Naive thymus-derived CD8-positive, alpha-beta T cell (primary cell): ENCODE results near the gene CKMT2. TPM values are rescaled to one million over a fixed set of nuclear protein-coding genes. Genes with fewer than 3 reads are reported as not detected.

Experiments used
- ATAC-seq, 2 donors: fragments of 150-1000 bp; cut with Tn5 transposase in 1 of 2; sonication (Bioruptor Pico), chemical (Tn5 transposase) in 1 of 2; 1 replicate in 1 of 2; 2 replicates in 1 of 2; pipeline ENCODE4 v1.10.0; 2021; ENCODE audit warnings: mild to moderate bottlenecking in 2 of 2, moderate library complexity in 2 of 2
- POLR2A ChIA-PET: fragments of 350-600 bp; sonication (Branson Sonifier 250); formaldehyde crosslinking; loops from one replicate; lab custom pipeline; 2021; ENCODE audit warnings: antibody characterized with exemption; lab: Charles Lee
- DNase-seq, 10 donors: peaks; one replicate each; pipeline versions ENCODE4 v3.0.0 to v3.0.0-alpha.2; 2020 to 2022
- H3K27ac Mint-ChIP-seq, 10 donors: one replicate each; pipeline ENCODE4 v1.8.0; 2020 to 2022; ENCODE audit warnings: mild to moderate bottlenecking in 10 of 10, mixed read lengths in 10 of 10, moderate library complexity in 4 of 10, inconsistent platforms in 1 of 10
- H3K27me3 Mint-ChIP-seq, 5 donors: one replicate each; pipeline ENCODE4 v1.8.0; 2021 to 2022; ENCODE audit warnings: mixed read lengths in 5 of 5
- H3K36me3 Mint-ChIP-seq, 3 donors: one replicate each; pipeline ENCODE4 v1.8.0; 2020 to 2022; ENCODE audit warnings: mixed read lengths in 3 of 3, mild to moderate bottlenecking in 2 of 3, inconsistent platforms in 1 of 3
- H3K4me1 Mint-ChIP-seq, 4 donors: one replicate each; pipeline ENCODE4 v1.8.0; 2021 to 2022; ENCODE audit warnings: mixed read lengths in 4 of 4
- H3K4me3 Mint-ChIP-seq, 10 donors: one replicate each; pipeline ENCODE4 v1.8.0; 2020 to 2022; ENCODE audit warnings: mild to moderate bottlenecking in 10 of 10, mixed read lengths in 10 of 10, moderate library complexity in 6 of 10, inconsistent platforms in 1 of 10
- H3K9me3 Mint-ChIP-seq, 9 donors: one replicate each; pipeline ENCODE4 v1.8.0; 2020 to 2022; ENCODE audit warnings: mixed read lengths in 9 of 9, mild to moderate bottlenecking in 3 of 9, inconsistent platforms in 1 of 9, moderate library complexity in 1 of 9
- polyA plus RNA-seq, 3 donors: library from polyadenylated mRNA; unstranded; fragments of 300-500 nt; fragmentation: Illumina TruSeq; gene quantifications; one replicate each; pipeline ENCODE4 v1.2.3, GENCODE V29; 2021
- total RNA-seq, 8 experiments: library from RNA in 2 of 8; stranded (reverse) in 2 of 8; gene quantifications; one replicate each; pipeline ENCODE4 v1.2.3 and lab custom pipeline; 2021 to 2026

Gene CKMT2
- total and polyA plus RNA-seq, 5 experiments from 2014 or later = 0.78 TPM; not detected in 4

DNA sequence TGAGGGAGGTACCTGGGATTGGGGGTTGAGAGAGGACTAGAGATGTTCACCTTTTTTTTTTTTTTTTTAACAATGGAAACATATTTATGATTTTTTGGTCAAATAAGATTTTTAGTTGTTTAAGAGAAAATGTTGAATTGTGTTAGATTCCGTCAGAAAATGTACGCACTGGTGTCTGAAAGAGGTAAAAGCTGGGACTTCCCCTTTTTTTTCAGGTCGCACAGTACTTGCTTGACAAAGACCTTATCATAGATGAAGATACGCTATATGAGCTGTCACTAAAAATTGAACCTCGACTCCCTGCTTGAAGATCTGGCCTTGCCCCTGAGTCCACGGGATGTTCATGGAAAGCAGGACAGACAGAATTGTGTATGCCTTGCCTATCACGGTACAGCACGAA is 7.7 kb upstream of the CKMT2 start:
- Mint-ChIP-seq H3K9me3 (no peaks in the 10 kb centered on the region), H3K4me1 (peaks cover 0 to 3% (median 2%) of the 10 kb centered on the region in 4 donors), H3K27me3 (no peaks in the 10 kb centered on the region), H3K36me3 (peaks cover 6 to 59% (median 16%) of the 10 kb centered on the region in 3 donors), H3K4me3 (no peak overlapping the region), H3K27ac (no peak overlapping the region)
- POLR2A ChIA-PET = interaction anchor here (0.7 kb wide), 1 partner anchor 158 kb away, joined by 3 read pairs; no protein-coding TSS in a partner anchor
- DNase-seq (no peak), ATAC-seq (no peak)

DNA sequence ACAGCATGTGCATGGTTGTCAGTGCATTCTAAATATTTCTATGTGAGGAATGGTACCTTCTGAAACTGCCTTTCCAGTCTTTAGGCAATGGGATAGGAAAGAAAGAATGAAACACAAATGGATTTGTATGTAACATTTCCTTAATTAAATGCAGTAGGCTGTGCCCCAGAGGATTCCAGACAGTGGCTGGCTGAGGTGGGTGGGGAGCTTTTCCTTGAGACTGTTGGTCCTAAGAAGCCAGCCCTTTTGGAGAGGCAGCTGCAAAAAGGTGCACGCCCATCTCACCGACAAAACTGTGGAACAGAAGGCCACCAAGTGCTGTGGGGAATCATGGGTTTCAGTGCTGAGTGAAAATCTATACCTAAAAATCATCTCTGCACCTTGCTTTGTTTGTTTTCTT is 6.8 kb upstream of the CKMT2 start:
- Mint-ChIP-seq H3K4me1 (peaks cover 0 to 6% (median 4%) of the 10 kb centered on the region in 4 donors), H3K4me3 (no peak overlapping the region), H3K36me3 (peaks cover 6 to 52% (median 12%) of the 10 kb centered on the region in 3 donors), H3K27me3 (no peaks in the 10 kb centered on the region), H3K9me3 (no peaks in the 10 kb centered on the region), H3K27ac (no peak overlapping the region)
- POLR2A ChIA-PET = no interaction called here
- DNase-seq (no peak), ATAC-seq (no peak)

DNA sequence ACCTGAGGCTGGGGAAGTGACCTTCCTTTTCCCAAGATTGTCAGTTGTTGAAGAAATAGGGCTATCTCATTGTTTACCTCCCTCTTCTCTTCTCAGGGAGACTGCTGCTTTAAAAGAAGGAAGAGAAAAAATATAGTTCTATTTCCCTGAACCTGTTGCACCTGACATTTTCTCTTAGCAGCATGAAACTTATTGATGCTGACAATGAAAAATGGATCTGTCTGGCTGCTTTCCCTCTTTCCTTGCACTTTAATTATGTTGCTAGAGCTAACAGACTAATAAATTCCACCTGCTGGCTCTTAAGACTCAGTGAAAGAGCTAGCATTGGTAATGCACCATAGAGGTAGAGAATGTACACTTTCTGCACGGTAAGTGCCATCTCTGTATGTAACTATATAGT is 6.2 kb upstream of the CKMT2 start:
- Mint-ChIP-seq H3K36me3 (peaks cover 6 to 49% (median 12%) of the 10 kb centered on the region in 3 donors), H3K9me3 (no peaks in the 10 kb centered on the region), H3K27me3 (no peaks in the 10 kb centered on the region), H3K27ac (no peak overlapping the region), H3K4me3 (no peak overlapping the region), H3K4me1 (peaks cover 0 to 6% (median 4%) of the 10 kb centered on the region in 4 donors)
- POLR2A ChIA-PET = no interaction called here
- ATAC-seq (no peak), DNase-seq (no peak)

- Mint-ChIP-seq H3K27me3 (no peaks in the 10 kb centered on the region), H3K36me3 (peaks cover 5 to 39% (median 6%) of the 10 kb centered on the region in 3 donors), H3K4me1 (peaks cover 2 to 9% (median 6%) of the 10 kb centered on the region in 4 donors), H3K27ac (peak overlapping the region in 1 of 10 donors; percentile 27), H3K4me3 (no peak overlapping the region), H3K9me3 (no peaks in the 10 kb centered on the region)
- no peak for DNase-seq
- ATAC-seq = no peak
- POLR2A ChIA-PET = no interaction called here
Observed at GRCh38 chr5:81228084-81228483, 5.0 kb upstream of the CKMT2 start.

DNA sequence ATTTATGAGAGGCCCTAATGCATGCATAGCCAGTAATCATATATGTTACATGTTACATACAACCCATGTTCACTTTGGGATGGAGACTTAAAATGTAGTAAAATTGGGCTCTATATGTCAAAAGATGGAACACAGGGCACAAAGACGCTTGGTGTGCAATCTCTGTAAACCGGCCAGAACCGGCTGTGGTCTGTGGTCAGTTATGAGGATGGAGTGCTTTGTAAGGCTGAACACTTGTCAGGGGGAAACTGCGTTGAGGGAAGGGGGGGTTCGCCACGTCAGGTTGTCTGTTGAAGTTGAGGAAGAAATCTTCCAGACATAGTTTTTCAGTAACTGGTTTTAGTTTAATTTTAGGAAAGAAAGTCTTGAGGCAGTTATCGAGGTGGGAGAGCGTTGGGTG is 2.7 kb upstream of the CKMT2 start:
- no peak overlapping the region for H3K4me3 Mint-ChIP-seq
- no peaks in the 10 kb centered on the region for H3K27me3 Mint-ChIP-seq
- peaks cover 4 to 26% (median 6%) of the 10 kb centered on the region in 3 donors for H3K36me3 Mint-ChIP-seq
- peaks cover 11 to 28% (median 25%) of the 10 kb centered on the region in 4 donors for H3K4me1 Mint-ChIP-seq
- ATAC-seq (no peak), DNase-seq (no peak)
- H3K9me3 Mint-ChIP-seq = no peaks in the 10 kb centered on the region
- POLR2A ChIA-PET = no interaction called here
- H3K27ac Mint-ChIP-seq = peak overlapping the region in 3 of 10 donors; percentile 48 to 63 (median 52)

- Mint-ChIP-seq H3K27me3 (no peaks in the 10 kb centered on the region), H3K4me3 (peak overlapping the region in 3 of 10 donors; percentile 9 to 62 (median 54)), H3K27ac (peak overlapping the region in 1 of 10 donors; percentile 32), H3K36me3 (peaks cover 0 to 6% (median 1%) of the 10 kb centered on the region in 3 donors), H3K4me1 (peaks cover 12 to 29% (median 25%) of the 10 kb centered on the region in 4 donors), H3K9me3 (peaks cover 0 to 2% (median 0%) of the 10 kb centered on the region in 9 donors)
- POLR2A ChIA-PET = no interaction called here
- DNase-seq (no peak), ATAC-seq (no peak)
Observed at GRCh38 chr5:81232464-81233079, 550 bp upstream of the CKMT2 start.

- H3K27ac Mint-ChIP-seq = peak overlapping the region in 2 of 10 donors; percentile 25 to 43
- ATAC-seq (no peak), DNase-seq (no peak)
- peaks cover 0 to 3% (median 0%) of the 10 kb centered on the region in 9 donors for H3K9me3 Mint-ChIP-seq
- no peaks in the 10 kb centered on the region for H3K27me3 Mint-ChIP-seq
- H3K4me1 Mint-ChIP-seq = peaks cover 17 to 29% (median 25%) of the 10 kb centered on the region in 4 donors
- H3K36me3 Mint-ChIP-seq = no peaks in the 10 kb centered on the region
- POLR2A ChIA-PET = no interaction called here
- H3K4me3 Mint-ChIP-seq = peak overlapping the region in 4 of 10 donors; percentile 10 to 35 (median 21)
Observed at GRCh38 chr5:81234299-81234698, 1.2 kb downstream of the CKMT2 start.

DNA sequence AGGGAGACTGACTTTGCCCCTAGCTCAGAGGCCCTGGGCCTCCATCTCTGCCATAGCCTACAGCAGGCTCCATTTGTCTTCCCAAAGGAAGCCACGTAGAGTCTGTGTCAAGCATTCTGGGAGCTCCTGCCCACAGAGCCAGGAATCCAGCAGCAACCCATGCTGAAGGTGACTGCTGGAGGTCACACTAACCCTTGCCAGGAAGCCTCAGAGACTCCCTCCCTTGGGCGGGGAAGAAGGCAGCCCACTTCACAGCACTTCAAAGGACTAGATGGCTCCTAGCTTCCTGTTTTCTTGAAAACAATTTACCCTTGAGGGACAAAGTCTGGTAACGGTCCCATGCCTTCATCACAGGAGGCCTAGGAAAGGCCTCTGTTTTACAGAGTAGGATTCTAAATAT is 1.7 kb downstream of the CKMT2 start:
- DNase-seq = no peak
- Mint-ChIP-seq H3K27me3 (no peaks in the 10 kb centered on the region), H3K9me3 (peaks cover 0 to 3% (median 0%) of the 10 kb centered on the region in 9 donors), H3K4me3 (peak overlapping the region in 2 of 10 donors; percentile 15 to 41), H3K27ac (peak overlapping the region in 4 of 10 donors; percentile 25 to 61 (median 43)), H3K36me3 (no peaks in the 10 kb centered on the region), H3K4me1 (peaks cover 17 to 29% (median 25%) of the 10 kb centered on the region in 4 donors)
- POLR2A ChIA-PET = no interaction called here
- ATAC-seq = peak; percentile 20 to 41

GRCh38 chr5:81235287-81236072 is 2.4 kb downstream of the CKMT2 start:
- no peak for DNase-seq
- Mint-ChIP-seq H3K27me3 (no peaks in the 10 kb centered on the region), H3K4me3 (no peak overlapping the region), H3K9me3 (peaks cover 0 to 3% (median 0%) of the 10 kb centered on the region in 9 donors), H3K4me1 (peaks cover 14 to 29% (median 22%) of the 10 kb centered on the region in 4 donors), H3K36me3 (no peaks in the 10 kb centered on the region), H3K27ac (peak overlapping the region in 4 of 10 donors; percentile 17 to 52 (median 38))
- POLR2A ChIA-PET = interaction anchor here (0.8 kb wide), 1 partner anchor 65 kb away, joined by 3 read pairs; no protein-coding TSS in a partner anchor
- no peak for ATAC-seq

- Mint-ChIP-seq H3K4me1 (peaks cover 11 to 19% (median 16%) of the 10 kb centered on the region in 4 donors), H3K27ac (peak overlapping the region in 2 of 10 donors; percentile 16 to 21), H3K27me3 (no peaks in the 10 kb centered on the region), H3K4me3 (no peak overlapping the region), H3K9me3 (peaks cover 0 to 3% (median 0%) of the 10 kb centered on the region in 9 donors), H3K36me3 (peaks cover 0 to 2% (median 0%) of the 10 kb centered on the region in 3 donors)
- POLR2A ChIA-PET = no interaction called here
- DNase-seq (no peak), ATAC-seq (no peak)
Observed at GRCh38 chr5:81238460-81238859, 5.3 kb downstream of the CKMT2 start.

DNA sequence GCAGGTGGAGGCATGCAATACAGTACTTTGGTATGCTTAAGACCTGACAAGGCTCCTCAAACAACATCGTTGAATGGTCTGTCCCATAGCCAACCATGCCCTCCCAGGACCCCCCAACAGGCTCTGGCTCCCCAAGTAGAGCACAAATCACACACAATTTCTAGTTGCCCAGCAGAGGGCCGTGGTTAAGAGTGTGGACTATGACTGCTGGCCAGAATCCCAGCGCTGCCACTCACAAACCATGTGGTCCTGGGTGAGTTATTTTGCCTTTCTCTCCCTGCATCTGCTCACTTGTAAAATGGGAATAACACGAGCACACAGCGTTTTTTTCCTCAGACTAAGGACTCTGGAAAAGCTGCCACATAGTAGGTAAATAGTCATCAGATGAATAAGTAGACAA is 6.5 kb downstream of the CKMT2 start:
- peaks cover 0 to 3% (median 0%) of the 10 kb centered on the region in 9 donors for H3K9me3 Mint-ChIP-seq
- DNase-seq (no peak), ATAC-seq (no peak)
- peaks cover 7 to 9% (median 8%) of the 10 kb centered on the region in 4 donors for H3K4me1 Mint-ChIP-seq
- no peak overlapping the region for H3K27ac Mint-ChIP-seq
- POLR2A ChIA-PET = no interaction called here
- H3K4me3 Mint-ChIP-seq = no peak overlapping the region
- H3K27me3 Mint-ChIP-seq = no peaks in the 10 kb centered on the region
- H3K36me3 Mint-ChIP-seq = peaks cover 0 to 2% (median 0%) of the 10 kb centered on the region in 3 donors

DNA sequence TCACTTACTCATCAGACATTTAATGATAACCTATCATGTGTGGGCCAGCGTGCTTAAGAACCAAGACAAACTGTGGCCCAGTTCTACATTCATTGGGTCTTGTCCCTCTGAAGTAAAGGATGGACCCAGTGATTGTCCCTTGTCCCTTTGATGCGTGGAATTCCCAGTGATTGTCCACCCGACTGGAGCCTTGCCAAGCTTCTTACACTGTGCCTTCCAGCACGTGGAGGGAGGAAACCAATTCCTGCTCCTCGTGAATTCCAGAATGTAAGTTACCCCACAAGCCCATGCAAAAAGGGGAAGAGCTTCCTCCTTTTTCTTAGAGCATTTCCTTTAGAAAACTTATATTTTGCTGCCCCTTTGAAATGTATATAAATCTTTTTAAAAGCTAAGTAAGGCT is 7.9 kb downstream of the CKMT2 start:
- H3K27ac Mint-ChIP-seq = no peak overlapping the region
- DNase-seq (no peak), ATAC-seq (no peak)
- no peak overlapping the region for H3K4me3 Mint-ChIP-seq
- no peaks in the 10 kb centered on the region for H3K27me3 Mint-ChIP-seq
- peaks cover 0 to 6% (median 0%) of the 10 kb centered on the region in 4 donors for H3K4me1 Mint-ChIP-seq
- POLR2A ChIA-PET = no interaction called here
- peaks cover 0 to 2% (median 0%) of the 10 kb centered on the region in 3 donors for H3K36me3 Mint-ChIP-seq
- H3K9me3 Mint-ChIP-seq = peaks cover 0 to 3% (median 0%) of the 10 kb centered on the region in 9 donors
